Measurements from ENCODE around the gene RPAP2. TPM values are rescaled to one million over a fixed set of nuclear protein-coding genes. Genes with fewer than 3 reads are reported as not detected.

The RPAP2 gene
- total and polyA plus RNA-seq, 10 of the 15 experiments (the other 5 are each of a cell fraction or from before 2014, with no cell fraction given), result 11.4 to 39.5 (median 21.7) TPM

GRCh38 chr1:92323473-92324453 is 24.9 kb downstream of the RPAP2 start (continued):
- no peak for TF ChIP-seq ZNF592 (IDR thresholded peaks at IDR 0.05)
- TF ChIP-seq ATF2 (IDR thresholded peaks at IDR 0.05; ENCODE audit: low read length), result no peak

GRCh38 chr1:92324784-92325183 is 25.9 kb downstream of the RPAP2 start:
- Histone ChIP-seq H3K27me3 (replicated peaks in 1 of 2; ENCODE audit: control insufficient read depth in 2 of 2, insufficient read depth in 2 of 2, low read length in 1 of 2) (no peaks in the 10 kb centered on the region), H3K4me3 (no peak overlapping the region), H3K9me3 (replicated peaks; ENCODE audit: control insufficient read depth, insufficient read depth, low read length) (peaks cover 5% of the 10 kb centered on the region; the same call in 2 of the 3 replicates), H4K20me1 (ENCODE audit: control insufficient read depth, insufficient read depth) (no peaks in the 10 kb centered on the region), H3K9ac (ENCODE audit: control insufficient read depth, insufficient read depth, low read length) (no peak overlapping the region), H3K4me2 (ENCODE audit: control insufficient read depth, insufficient read depth) (no peak overlapping the region), H2AFZ (ENCODE audit: control insufficient read depth, low read depth, low read length) (no peak overlapping the region), H3K4me1 (ENCODE audit: control insufficient read depth, insufficient read depth, low read length) (no peaks in the 10 kb centered on the region), H3K27ac (ENCODE audit: control insufficient read depth, insufficient read depth) (no peak overlapping the region), H3K79me2 (ENCODE audit: control insufficient read depth, insufficient read depth, low read length) (no peaks in the 10 kb centered on the region), H3K36me3 (ENCODE audit: control insufficient read depth in 2 of 2, insufficient read depth in 2 of 2, low read length in 1 of 2) (peaks cover 4 to 15% of the 10 kb centered on the region in 2 experiments; a peak in 3 of 4 replicates)
- in situ Hi-C loops (cut with MboI), result no loop called here
- intact Hi-C loops (cut with micrococcal nuclease; ENCODE audit: unreplicated experiment), result no loop called here
- ChIA-PET CTCF (interaction anchor here (1.2 to 1.4 kb wide), 3 partner anchors 11 to 34 kb away, joined by 3 to 4 read pairs (median 3); no protein-coding TSS in a partner anchor), POLR2A (interaction anchor here (1.0 kb wide), 1 partner anchor 9 kb away, joined by 3 read pairs; no protein-coding TSS in a partner anchor), RAD21 (ENCODE audit: unreplicated experiment) (no interaction called here), SMC1A (ENCODE audit: uncharacterized antibody, unreplicated experiment) (no interaction called here)
- no peak for FAIRE-seq
- TF ChIP-seq TCF12 (IDR thresholded peaks at IDR 0.05; ENCODE audit: low read depth, low read length), result no peak
- no peak for TF ChIP-seq TCF3 (IDR thresholded peaks at IDR 0.05; ENCODE audit: borderline replicate concordance, insufficient read depth, low read depth, low read length)
- no peak for TF ChIP-seq NBN (IDR thresholded peaks at IDR 0.05)
- TF ChIP-seq RAD51 (IDR thresholded peaks at IDR 0.05), result no peak
- TF ChIP-seq JUNB (IDR thresholded peaks at IDR 0.05), result no peak
- no peak for DNase-seq (ENCODE audit: low read depth, low spot score)
- no TSS peak for BruUV-seq (replicated peaks)
- no peak for ATAC-seq
